ENCODE results near the gene SHC3. TPM values are rescaled to one million over a fixed set of nuclear protein-coding genes. Genes with fewer than 3 reads are reported as not detected.

The SHC3 gene
- total and polyA plus RNA-seq, 2 donors (not counting 3 experiments of a cell fraction or from before 2014, with no cell fraction given) = 1.0 to 2.0 TPM

DNA sequence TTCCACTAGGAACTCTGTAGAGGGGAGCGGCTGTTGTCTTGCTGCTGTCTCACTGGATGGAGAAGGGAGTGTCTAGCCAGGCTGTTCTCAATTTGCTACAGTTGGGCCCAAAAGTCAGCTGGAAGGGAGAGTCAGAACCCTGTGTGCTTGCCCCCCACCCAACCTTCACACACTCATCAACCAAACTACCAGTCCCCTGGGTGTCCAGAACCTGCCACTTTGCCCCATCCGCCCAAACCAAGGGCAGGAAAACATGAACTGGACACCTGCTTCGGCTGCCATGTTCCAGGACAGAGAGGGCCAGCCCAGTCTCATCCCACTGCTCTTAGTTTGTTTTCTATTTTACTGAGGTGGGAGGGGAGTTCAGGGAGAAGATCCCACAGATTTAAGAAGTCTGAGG lies 105.2 kb downstream of the SHC3 start:
- Histone ChIP-seq H3K4me2 (ENCODE audit: insufficient read depth, low read length) (no peak overlapping the region), H3K27ac (ENCODE audit: insufficient read depth, low read depth, low read length) (no peak overlapping the region), H3K9me1 (replicated peaks; ENCODE audit: control insufficient read depth, extremely low read depth, insufficient read depth, low read length) (no peaks in the 10 kb centered on the region), H3K36me3 (ENCODE audit: control insufficient read depth in 2 of 2, extremely low read depth in 1 of 2, insufficient read depth in 2 of 2, low read length in 2 of 2) (no peaks in the 10 kb centered on the region), H4K20me1 (replicated peaks; ENCODE audit: control insufficient read depth, extremely low read depth, insufficient read depth, low read length) (no peaks in the 10 kb centered on the region), H2AFZ (ENCODE audit: low read depth, low read length) (no peak overlapping the region), H3K9me3 (replicated peaks; ENCODE audit: control insufficient read depth, insufficient read depth, low read length) (no peaks in the 10 kb centered on the region), H3K4me3 (replicated peaks in 1 of 3; ENCODE audit: insufficient read depth in 1 of 3, low read depth in 1 of 3, low read length in 3 of 3) (no peak overlapping the region), H3K4me1 (ENCODE audit: control insufficient read depth, extremely low read depth, insufficient read depth, low read length) (peaks cover 7% of the 10 kb centered on the region), H3K79me2 (ENCODE audit: control insufficient read depth, insufficient read depth, low read length) (no peaks in the 10 kb centered on the region), H3K9ac (replicated peaks; ENCODE audit: extremely low read depth, insufficient read depth, low read length) (no peak overlapping the region), H3K27me3 (ENCODE audit: control insufficient read depth in 2 of 2, insufficient read depth in 2 of 2, low read length in 2 of 2) (no peaks in the 10 kb centered on the region)
- POLR2A ChIA-PET = no interaction called here
- dilution Hi-C loops (cut with MboI; ENCODE audit: extremely low pct_ligation_motif_present, low sequenced_read_pairs) (no loop called here), intact Hi-C loops (cut with micrococcal nuclease) (no loop called here)
- DNase-seq (ENCODE audit: low read depth, low spot score) = no peak
- FAIRE-seq = no peak
- no peak for TF ChIP-seq EZH2 (IDR thresholded peaks at IDR 0.05; ENCODE audit: borderline replicate concordance, low read depth, low read length, severe bottlenecking)
- no TSS peak for BruUV-seq (replicated peaks)
- CTCF ChIA-PET = interaction anchor here (1.2 kb wide), 1 partner anchor 205 kb away, joined by 3 read pairs; no protein-coding TSS in a partner anchor

DNA sequence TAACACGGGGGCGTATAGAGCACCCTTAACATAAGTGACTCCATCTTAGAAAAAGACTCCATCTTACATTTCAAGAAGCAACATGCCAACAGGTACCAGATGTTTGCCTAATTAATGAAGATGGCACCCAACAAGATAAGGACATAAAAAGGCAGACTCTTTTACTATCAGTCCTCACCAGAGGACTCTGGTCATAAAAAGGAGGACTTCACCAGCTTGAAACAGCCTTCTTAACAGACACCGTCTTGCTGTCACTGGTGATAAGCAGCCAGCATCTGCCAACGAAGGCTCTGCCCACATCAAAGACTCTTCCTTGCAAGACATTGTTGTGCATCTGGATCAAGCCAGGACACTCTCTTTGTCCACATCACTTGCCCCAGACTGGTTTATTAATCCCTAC lies 107.0 kb downstream of the SHC3 start:
- H3K79me2 ChIP-seq (ENCODE audit: control insufficient read depth, insufficient read depth, low read length) = no peaks in the 10 kb centered on the region
- dilution Hi-C loops (cut with MboI; ENCODE audit: extremely low pct_ligation_motif_present, low sequenced_read_pairs) = no loop called here
- DNase-seq (ENCODE audit: low read depth, low spot score) (no peak), FAIRE-seq (no peak)
- no peaks in the 10 kb centered on the region for H4K20me1 ChIP-seq (replicated peaks; ENCODE audit: control insufficient read depth, extremely low read depth, insufficient read depth, low read length)
- H3K9me1 ChIP-seq (replicated peaks; ENCODE audit: control insufficient read depth, extremely low read depth, insufficient read depth, low read length) = no peaks in the 10 kb centered on the region
- no peaks in the 10 kb centered on the region for H3K9me3 ChIP-seq (replicated peaks; ENCODE audit: control insufficient read depth, insufficient read depth, low read length)
- H3K36me3 ChIP-seq (ENCODE audit: control insufficient read depth in 2 of 2, extremely low read depth in 1 of 2, insufficient read depth in 2 of 2, low read length in 2 of 2) = no peaks in the 10 kb centered on the region
- no peak overlapping the region for H3K9ac ChIP-seq (replicated peaks; ENCODE audit: extremely low read depth, insufficient read depth, low read length)
- CTCF ChIA-PET = no interaction called here
- H3K4me1 ChIP-seq (ENCODE audit: control insufficient read depth, extremely low read depth, insufficient read depth, low read length) = peaks cover 2% of the 10 kb centered on the region
- H3K4me3 ChIP-seq (replicated peaks in 1 of 3; ENCODE audit: insufficient read depth in 1 of 3, low read depth in 1 of 3, low read length in 3 of 3) = no peak overlapping the region
- no peak overlapping the region for H3K4me2 ChIP-seq (ENCODE audit: insufficient read depth, low read length)
- H3K27ac ChIP-seq (ENCODE audit: insufficient read depth, low read depth, low read length) = no peak overlapping the region
- intact Hi-C loops (cut with micrococcal nuclease) = no loop called here
- TF ChIP-seq MYC (IDR thresholded peaks at IDR 0.05; ENCODE audit: low read depth, low read length) (no peak), GATA2 (IDR thresholded peaks at IDR 0.05; ENCODE audit: insufficient read depth, insufficient read length, low read depth, low read length) (no peak), EZH2 (IDR thresholded peaks at IDR 0.05; ENCODE audit: borderline replicate concordance, low read depth, low read length, severe bottlenecking) (no peak), FOS (IDR thresholded peaks at IDR 0.05; ENCODE audit: borderline replicate concordance, insufficient read depth, low read length) (no peak), JUN (IDR thresholded peaks at IDR 0.05; ENCODE audit: borderline replicate concordance, insufficient read depth, insufficient read length, low read depth) (no peak), POLR2A (IDR thresholded peaks at IDR 0.05; ENCODE audit: low read depth, low read length) (no peak)
- TF ChIP-seq, protein P1, sequence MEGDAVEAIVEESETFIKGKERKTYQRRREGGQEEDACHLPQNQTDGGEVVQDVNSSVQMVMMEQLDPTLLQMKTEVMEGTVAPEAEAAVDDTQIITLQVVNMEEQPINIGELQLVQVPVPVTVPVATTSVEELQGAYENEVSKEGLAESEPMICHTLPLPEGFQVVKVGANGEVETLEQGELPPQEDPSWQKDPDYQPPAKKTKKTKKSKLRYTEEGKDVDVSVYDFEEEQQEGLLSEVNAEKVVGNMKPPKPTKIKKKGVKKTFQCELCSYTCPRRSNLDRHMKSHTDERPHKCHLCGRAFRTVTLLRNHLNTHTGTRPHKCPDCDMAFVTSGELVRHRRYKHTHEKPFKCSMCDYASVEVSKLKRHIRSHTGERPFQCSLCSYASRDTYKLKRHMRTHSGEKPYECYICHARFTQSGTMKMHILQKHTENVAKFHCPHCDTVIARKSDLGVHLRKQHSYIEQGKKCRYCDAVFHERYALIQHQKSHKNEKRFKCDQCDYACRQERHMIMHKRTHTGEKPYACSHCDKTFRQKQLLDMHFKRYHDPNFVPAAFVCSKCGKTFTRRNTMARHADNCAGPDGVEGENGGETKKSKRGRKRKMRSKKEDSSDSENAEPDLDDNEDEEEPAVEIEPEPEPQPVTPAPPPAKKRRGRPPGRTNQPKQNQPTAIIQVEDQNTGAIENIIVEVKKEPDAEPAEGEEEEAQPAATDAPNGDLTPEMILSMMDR (IDR thresholded peaks at IDR 0.05; ENCODE audit: extremely low read depth in 1 of 2, insufficient read depth in 1 of 2, low read depth in 1 of 2, low read length in 2 of 2) = no peak
- TF ChIP-seq, protein P2, sequence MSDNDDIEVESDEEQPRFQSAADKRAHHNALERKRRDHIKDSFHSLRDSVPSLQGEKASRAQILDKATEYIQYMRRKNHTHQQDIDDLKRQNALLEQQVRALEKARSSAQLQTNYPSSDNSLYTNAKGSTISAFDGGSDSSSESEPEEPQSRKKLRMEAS (IDR thresholded peaks at IDR 0.05; ENCODE audit: insufficient read depth, insufficient read length) = no peak
- no peaks in the 10 kb centered on the region for H3K27me3 ChIP-seq (ENCODE audit: control insufficient read depth in 2 of 2, insufficient read depth in 2 of 2, low read length in 2 of 2)
- BruUV-seq (replicated peaks) = no TSS peak
- H2AFZ ChIP-seq (ENCODE audit: low read depth, low read length) = no peak overlapping the region
- POLR2A ChIA-PET = no interaction called here
